Panc1 (cell line): Measurements from ENCODE around the gene CNTRL.

Experiments used
- POLR2AphosphoS5 ChIP-seq: IDR thresholded peaks from 2 replicates; pipeline ENCODE4 v1.6.1; 2012; ENCODE audit warnings: mild to moderate bottlenecking, low read depth, low read length, moderate library complexity
- SIN3A ChIP-seq: IDR thresholded peaks from 2 replicates; pipeline ENCODE4 v1.6.1; 2012; ENCODE audit warnings: low read depth, mild to moderate bottlenecking, low read length, moderate library complexity, borderline replicate concordance; ENCODE audit not compliant: insufficient read depth
- TCF7L2 ChIP-seq: IDR thresholded peaks from 2 replicates; pipeline ENCODE4 v1.6.1; 2011; ENCODE audit warnings: mild to moderate bottlenecking, low read depth, low read length, inconsistent platforms
- TF ChIP-seq, protein P1 (sequence below): fragments of 450-650 bp; IDR thresholded peaks from 2 replicates; pipeline ENCODE4 v1.5.1; 2017; ENCODE audit warnings: mild to moderate bottlenecking
- TF ChIP-seq, protein P2 (sequence below), 2 experiments: IDR thresholded peaks; 2 replicates each; pipeline ENCODE4 v1.6.1; 2011 to 2012; ENCODE audit warnings: low read depth in 2 of 2, control low read depth in 1 of 2, low read length in 1 of 2, mild to moderate bottlenecking in 1 of 2, moderate library complexity in 1 of 2; ENCODE audit not compliant: insufficient read depth in 1 of 2

DNA sequence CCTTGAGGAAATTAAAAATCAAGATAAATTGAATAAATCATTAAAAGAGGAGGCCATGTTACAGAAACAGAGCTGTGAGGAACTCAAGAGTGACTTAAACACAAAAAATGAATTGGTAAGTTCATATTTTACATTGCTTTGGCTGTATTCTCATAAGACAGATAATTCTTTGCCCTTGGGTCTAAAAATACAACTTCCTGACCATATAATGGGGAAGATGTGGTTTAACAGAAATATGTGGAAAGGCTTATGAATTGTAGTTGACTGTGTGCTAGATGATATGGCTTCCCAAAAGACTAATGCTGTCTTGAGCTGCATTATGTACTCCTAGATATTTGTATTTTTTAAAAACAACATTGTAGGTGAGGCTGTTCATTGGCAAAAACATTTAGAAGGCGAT, 33.1 kb downstream of the CNTRL start:
- no peak for TF ChIP-seq POLR2AphosphoS5
- TF ChIP-seq, protein P1, sequence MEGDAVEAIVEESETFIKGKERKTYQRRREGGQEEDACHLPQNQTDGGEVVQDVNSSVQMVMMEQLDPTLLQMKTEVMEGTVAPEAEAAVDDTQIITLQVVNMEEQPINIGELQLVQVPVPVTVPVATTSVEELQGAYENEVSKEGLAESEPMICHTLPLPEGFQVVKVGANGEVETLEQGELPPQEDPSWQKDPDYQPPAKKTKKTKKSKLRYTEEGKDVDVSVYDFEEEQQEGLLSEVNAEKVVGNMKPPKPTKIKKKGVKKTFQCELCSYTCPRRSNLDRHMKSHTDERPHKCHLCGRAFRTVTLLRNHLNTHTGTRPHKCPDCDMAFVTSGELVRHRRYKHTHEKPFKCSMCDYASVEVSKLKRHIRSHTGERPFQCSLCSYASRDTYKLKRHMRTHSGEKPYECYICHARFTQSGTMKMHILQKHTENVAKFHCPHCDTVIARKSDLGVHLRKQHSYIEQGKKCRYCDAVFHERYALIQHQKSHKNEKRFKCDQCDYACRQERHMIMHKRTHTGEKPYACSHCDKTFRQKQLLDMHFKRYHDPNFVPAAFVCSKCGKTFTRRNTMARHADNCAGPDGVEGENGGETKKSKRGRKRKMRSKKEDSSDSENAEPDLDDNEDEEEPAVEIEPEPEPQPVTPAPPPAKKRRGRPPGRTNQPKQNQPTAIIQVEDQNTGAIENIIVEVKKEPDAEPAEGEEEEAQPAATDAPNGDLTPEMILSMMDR: no peak
- TF ChIP-seq, protein P2, sequence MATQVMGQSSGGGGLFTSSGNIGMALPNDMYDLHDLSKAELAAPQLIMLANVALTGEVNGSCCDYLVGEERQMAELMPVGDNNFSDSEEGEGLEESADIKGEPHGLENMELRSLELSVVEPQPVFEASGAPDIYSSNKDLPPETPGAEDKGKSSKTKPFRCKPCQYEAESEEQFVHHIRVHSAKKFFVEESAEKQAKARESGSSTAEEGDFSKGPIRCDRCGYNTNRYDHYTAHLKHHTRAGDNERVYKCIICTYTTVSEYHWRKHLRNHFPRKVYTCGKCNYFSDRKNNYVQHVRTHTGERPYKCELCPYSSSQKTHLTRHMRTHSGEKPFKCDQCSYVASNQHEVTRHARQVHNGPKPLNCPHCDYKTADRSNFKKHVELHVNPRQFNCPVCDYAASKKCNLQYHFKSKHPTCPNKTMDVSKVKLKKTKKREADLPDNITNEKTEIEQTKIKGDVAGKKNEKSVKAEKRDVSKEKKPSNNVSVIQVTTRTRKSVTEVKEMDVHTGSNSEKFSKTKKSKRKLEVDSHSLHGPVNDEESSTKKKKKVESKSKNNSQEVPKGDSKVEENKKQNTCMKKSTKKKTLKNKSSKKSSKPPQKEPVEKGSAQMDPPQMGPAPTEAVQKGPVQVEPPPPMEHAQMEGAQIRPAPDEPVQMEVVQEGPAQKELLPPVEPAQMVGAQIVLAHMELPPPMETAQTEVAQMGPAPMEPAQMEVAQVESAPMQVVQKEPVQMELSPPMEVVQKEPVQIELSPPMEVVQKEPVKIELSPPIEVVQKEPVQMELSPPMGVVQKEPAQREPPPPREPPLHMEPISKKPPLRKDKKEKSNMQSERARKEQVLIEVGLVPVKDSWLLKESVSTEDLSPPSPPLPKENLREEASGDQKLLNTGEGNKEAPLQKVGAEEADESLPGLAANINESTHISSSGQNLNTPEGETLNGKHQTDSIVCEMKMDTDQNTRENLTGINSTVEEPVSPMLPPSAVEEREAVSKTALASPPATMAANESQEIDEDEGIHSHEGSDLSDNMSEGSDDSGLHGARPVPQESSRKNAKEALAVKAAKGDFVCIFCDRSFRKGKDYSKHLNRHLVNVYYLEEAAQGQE (IDR thresholded peaks at IDR 0.05; ENCODE audit: insufficient read depth in 1 of 2, low read depth in 2 of 2, low read length in 1 of 2): no peak
- no peak for TF ChIP-seq TCF7L2
- TF ChIP-seq SIN3A: no peak
